Stimulated activated CD4-positive, alpha-beta T cell treated with anti-CD3 and anti-CD28 coated beads, Interleukin-4, amount 100 ng/mL, for 4 hours (primary cell): ENCODE measurements around the gene OBP2B.
"Not testable (repeated sequence)": the region's sequence is repeated elsewhere in the genome, so short reads cannot be mapped to it uniquely, and the experiment has no call there.

ENCODE experiments used
- DNase-seq, 2 experiments: peaks; one replicate each; pipeline ENCODE4 v3.0.0-alpha.2; 2020

The OBP2B gene

DNA sequence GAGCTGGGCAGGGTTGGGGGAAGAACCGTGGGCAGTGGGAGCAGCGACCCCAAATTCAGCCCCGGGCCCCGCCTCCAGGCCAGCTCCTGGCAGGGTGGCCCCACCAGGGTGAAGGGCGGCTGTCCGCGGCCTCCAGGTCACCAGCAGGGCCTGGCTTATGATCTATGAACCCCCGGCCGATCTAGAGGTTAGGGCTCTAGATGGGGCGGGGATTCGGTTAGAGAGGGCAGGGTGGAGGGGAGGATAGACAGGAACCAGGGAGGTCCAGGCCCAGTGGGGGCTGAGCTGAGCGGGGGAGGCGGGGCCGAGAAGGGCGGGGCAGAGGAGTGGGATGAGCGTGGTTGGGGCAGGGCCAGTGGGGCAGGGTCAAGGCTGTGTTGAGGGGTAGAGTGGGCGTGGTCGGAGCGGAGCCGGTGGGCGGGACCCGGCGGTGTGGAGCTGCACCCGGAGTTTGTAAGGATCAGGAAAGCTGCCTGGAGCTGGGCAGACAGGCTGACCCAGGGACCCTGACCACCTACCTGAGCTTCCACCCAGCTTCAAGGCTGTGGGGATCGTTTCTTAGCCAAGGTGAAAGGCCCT lies 29.3 kb upstream of the OBP2B start:
- DNase-seq, result peak; percentile 28 to 33

DNA sequence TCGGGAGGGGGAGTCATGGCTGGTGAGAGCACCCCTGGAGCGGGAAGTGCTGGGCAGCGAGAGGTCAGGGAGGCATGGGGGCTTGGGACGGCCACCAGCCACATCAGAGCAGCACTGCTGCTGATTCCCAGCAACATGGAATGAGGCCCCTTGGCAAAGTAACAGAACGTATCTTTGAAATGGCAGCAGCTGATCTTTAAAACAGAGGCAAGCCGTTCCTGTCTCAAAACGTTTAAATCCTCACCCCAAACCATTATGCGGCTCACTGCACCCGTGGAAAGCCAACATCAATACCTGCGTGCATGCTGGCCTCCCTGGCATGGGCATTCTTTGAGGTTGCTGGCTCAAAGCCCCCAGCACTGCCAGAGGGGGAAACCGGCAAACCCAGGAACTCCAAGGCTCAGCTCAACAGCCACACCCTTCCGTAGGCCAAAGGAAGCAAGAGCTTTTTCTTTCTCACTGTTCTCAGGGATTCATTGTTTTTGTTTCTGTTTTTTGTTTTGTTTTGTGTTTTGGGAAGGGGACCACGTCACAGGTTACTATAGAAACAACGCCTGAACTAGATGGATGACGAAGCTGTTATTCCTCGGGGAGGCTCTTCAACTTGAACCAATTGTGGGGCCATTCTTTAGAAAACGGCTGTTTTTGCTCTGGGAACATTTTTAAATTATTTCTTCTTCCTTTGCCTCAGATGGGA lies 28.1 kb upstream of the OBP2B start:
- DNase-seq, result no peak

GRCh38 chr9:133236291-133237034 lies 27.4 kb upstream of the OBP2B start:
- not testable (repeated sequence) for DNase-seq

DNA sequence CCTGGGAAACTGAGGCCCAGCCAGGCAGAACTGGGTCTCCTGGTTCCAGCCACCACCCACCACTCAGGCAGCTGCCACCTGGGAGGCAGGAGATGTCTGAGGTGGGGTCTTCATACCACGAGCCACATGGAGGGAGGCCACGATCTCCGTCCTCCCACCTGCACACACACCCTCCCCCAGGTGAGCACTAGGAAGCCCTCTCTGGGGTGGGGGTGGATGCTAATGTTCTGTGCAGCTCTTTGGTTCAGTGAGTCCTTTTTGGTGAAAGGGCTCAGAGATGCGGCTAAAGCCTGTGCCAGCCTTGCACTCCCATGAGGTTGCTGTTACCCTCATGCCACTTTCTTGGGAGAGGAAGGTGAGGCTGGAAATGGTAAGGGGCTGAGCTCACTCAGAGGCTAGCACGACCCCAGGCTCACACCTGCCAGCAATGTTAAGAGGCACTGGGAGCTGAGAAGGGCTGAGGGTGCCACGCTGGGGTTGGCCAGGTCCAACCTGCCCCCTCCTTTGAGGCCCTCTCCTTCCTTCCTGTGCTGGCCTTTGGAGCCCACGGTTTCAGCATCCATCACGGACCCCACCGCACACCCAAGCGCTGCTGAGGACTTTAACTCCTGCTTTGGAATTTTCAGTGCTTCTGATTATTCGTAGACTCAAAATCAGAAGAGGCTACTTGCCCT lies 26.6 kb upstream of the OBP2B start:
- DNase-seq, result no peak

- DNase-seq, result no peak
These were observed 25.7 kb upstream of the OBP2B start for GRCh38 chr9:133234577-133235322.

GRCh38 chr9:133233681-133234432 lies 24.8 kb upstream of the OBP2B start:
- no peak for DNase-seq

DNA sequence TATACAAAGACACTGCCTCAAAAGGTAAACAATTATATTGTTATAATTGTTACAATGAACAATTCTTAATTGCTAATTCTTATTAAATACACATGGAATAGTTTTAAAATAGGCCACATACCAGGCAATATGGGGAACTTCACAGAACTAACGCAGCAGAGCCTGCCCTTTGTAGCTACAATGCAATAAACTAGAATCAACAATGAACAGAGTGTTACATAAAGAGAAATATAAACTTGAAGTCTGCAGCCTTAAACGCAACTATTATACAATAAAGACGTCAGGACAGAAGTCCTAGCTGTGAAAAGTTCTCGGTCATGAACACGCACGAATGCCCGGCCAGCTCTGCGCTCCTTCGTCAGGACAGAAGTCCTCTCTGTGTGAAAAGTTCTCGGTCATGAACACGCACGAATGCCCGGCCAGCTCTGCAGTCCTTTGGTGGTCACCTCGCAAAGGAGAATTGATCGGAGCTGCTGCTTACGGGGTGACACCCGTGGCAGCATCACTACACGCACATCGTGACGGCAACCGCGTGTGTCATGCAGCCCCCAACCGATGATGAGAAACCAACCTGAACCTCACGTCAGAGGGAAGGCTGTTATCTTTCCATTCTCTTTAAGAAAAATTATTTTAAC lies 23.0 kb upstream of the OBP2B start:
- DNase-seq, result not testable (repeated sequence)

DNA sequence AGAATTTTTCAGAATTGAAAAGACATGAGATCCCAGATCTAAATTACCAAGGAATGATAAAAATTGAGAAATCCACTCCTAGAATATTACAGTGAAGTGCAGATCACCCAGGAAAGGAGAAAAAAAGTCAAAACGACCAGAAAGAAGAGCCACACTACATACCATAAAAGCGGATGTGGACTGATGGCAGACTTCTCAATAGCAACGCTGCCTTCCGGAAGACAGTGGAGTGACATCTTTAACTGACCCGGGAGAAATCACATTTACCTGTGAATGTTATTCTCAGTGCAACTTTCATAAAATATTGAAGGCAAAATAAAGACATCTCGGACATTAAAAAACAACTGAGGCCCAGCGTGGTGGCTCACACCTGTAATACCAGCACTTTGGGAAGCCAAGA lies 21.5 kb upstream of the OBP2B start:
- not testable (repeated sequence) for DNase-seq

GRCh38 chr9:133230093-133230492 lies 21.0 kb upstream of the OBP2B start:
- no peak for DNase-seq

DNA sequence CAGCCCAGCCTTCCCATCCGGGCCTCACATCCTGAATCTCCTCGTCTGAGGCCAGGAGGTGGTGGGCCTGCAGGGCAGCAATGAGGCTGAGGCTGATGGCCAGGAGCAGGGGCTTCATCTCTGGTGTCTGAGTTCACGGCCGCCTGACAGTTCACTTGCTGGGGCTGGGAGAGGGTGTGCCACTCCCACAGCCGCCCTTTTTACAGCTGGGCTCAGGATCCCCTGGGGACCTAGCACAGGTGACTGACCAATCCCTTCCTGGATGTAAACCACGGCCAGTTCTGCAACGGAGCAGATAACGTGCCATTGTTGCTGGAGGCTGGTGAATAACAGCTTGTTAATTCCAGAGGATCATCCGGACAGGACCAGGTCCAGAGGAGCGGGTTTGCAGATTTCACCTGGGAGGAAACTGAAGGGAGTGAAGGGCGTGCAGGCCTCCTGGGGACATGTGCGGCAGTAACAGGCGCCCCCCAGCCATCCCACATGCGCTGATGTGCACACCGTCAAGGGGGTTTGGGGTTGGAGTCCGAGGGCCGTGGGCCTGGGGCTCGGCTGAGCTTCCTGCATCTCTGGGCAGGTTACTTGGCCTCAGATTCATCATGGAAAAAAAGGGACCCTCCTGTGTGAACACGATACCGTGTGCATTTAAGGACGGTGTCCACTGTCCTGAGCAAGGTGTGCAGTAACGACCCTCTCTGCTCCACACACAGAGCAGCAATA lies 19.6 kb upstream of the OBP2B start:
- not testable (repeated sequence) for DNase-seq

DNA sequence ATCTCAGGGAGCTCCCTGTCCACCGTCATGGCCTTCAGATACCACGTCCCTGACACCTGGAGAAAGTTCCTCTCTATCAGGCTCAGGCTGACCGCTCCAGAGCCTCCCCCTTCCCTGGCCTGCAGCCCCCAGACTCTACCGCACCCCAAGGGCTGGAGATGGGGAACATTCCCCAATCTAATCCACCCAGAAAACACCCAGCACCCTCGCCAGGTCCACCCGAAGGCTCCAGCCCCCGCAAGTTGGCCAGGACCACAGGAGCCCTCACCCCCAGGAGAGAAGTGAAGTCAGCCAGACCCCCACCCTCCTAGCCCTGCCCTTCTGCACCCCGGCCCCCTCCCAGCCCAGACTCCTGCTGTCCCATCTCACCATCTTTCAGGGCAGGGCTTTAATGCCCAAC lies 18.9 kb upstream of the OBP2B start:
- not testable (repeated sequence) for DNase-seq

GRCh38 chr9:133227242-133227860 lies 18.3 kb upstream of the OBP2B start:
- DNase-seq, result no peak

- no peak for DNase-seq
These were observed 17.4 kb upstream of the OBP2B start for GRCh38 chr9:133226219-133227171.

DNA sequence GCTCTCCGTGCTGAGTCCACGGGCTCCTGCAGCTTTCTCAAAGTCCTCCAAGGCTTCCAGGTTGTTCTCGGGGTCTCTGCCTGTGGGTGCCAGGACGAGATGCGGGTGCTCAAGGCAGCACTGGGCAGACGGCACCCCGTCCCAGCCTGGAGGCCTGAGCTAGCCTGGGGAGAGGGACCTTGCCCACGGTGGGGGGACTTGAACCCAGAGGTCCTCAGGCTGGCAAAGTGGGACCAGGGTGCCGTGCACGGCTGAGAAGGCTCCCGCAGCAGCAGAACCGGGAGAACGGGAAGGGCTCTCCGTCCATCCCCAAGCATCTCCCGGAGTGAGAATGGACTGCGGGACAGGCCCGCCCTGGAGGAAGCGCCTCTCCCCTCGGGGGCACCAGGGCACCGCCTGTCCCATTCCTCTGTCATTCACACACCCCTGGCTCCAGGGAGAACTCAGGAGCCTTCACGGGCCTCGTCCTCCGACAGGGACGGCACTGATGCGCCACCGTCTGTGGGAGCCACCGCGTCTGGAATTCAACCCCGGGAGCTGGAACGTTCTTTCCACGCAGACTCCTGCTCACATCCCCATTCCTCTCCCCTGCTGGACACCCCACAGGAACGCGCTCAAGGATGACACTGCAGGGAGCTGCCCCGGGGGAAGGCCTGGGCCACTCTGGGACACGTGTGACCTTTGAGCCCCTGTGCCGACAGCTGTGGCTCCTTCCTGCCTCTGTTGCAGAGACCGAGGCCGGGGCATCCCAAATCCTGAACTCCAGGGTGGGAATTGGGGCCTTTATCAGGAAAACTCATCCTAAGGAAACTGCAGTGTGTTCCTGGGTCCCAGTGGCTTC lies 16.3 kb upstream of the OBP2B start:
- no peak for DNase-seq

DNA sequence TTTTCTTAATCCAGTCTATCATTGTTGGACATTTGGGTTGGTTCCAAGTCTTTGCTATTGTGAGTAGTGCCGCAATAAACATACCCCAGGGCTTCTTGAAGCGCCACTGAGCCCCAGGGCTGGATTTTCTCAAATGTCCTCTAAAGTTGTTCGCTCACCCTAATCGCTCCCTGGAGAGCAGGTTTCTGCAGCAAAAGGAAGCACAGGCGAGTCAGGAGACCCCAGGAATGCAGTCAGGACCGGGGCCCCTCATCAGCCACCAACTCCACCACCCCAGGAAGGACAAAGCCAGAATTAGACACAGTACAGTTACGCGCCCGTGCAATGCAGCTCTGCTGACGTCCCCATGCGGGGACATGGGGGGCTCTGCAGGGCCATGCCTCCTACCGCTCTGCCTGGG lies 15.7 kb upstream of the OBP2B start:
- no peak for DNase-seq

GRCh38 chr9:133223159-133223756 lies 14.2 kb upstream of the OBP2B start:
- not testable (repeated sequence) for DNase-seq

GRCh38 chr9:133221994-133222393 lies 12.9 kb upstream of the OBP2B start:
- DNase-seq, result not testable (repeated sequence)
